OCI-LY1 (cell line): ENCODE measurements around the gene WHRN.

Experiments
- EZH2 ChIP-seq: fragments of 200-600 bp; sonication (generic), shearing (Covaris generic); IDR thresholded peaks from 2 replicates; pipeline ENCODE4 v1.8.0; 2017; ENCODE audit warnings: borderline replicate concordance, mixed run types, mild to moderate bottlenecking, antibody characterized with exemption, low read length, moderate library complexity, mixed read lengths
- TF ChIP-seq, protein P1 (sequence below): fragments of 200-600 bp; sonication (generic), shearing (Covaris generic); IDR thresholded peaks from 2 replicates; pipeline ENCODE4 v1.5.1; 2017; ENCODE audit warnings: mild to moderate bottlenecking, antibody characterized with exemption, low read length, moderate library complexity, mixed read lengths

DNA sequence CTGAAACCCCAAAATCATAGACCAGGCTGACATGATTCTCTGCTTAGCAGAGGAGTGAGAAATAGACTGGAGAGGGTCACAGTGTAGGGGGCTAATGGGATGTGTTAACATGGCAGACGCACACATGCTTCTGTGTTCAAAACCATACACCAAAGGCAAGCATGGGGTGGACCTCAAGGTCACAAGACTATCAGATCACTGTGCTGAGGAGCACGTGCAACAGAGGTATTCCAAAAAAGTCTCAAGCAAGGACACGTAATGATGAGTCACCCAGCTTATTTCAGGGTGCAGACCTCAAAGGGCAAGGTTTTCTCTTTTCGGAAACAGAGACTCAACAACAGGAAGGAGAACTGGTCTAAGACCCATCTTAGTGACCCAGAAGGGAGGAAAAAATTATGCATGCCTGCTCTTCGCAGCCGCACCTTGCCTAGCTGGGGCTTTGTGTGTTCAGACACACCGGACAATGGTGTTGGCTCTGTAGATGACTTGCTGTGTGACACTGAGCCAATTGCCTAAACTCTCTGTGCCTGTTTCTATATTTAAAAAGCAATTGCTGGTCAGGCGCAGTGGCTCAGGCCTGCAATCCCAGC, 20.3 kb downstream of the WHRN start:
- TF ChIP-seq, protein P1, sequence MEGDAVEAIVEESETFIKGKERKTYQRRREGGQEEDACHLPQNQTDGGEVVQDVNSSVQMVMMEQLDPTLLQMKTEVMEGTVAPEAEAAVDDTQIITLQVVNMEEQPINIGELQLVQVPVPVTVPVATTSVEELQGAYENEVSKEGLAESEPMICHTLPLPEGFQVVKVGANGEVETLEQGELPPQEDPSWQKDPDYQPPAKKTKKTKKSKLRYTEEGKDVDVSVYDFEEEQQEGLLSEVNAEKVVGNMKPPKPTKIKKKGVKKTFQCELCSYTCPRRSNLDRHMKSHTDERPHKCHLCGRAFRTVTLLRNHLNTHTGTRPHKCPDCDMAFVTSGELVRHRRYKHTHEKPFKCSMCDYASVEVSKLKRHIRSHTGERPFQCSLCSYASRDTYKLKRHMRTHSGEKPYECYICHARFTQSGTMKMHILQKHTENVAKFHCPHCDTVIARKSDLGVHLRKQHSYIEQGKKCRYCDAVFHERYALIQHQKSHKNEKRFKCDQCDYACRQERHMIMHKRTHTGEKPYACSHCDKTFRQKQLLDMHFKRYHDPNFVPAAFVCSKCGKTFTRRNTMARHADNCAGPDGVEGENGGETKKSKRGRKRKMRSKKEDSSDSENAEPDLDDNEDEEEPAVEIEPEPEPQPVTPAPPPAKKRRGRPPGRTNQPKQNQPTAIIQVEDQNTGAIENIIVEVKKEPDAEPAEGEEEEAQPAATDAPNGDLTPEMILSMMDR, result no peak
- TF ChIP-seq EZH2, result no peak
